ENCODE measurements around the gene MED26.
"Not testable (repeated sequence)": the region's sequence is repeated elsewhere in the genome, so short reads cannot be mapped to it uniquely, and the experiment has no call there.

MED26 gene

DNA sequence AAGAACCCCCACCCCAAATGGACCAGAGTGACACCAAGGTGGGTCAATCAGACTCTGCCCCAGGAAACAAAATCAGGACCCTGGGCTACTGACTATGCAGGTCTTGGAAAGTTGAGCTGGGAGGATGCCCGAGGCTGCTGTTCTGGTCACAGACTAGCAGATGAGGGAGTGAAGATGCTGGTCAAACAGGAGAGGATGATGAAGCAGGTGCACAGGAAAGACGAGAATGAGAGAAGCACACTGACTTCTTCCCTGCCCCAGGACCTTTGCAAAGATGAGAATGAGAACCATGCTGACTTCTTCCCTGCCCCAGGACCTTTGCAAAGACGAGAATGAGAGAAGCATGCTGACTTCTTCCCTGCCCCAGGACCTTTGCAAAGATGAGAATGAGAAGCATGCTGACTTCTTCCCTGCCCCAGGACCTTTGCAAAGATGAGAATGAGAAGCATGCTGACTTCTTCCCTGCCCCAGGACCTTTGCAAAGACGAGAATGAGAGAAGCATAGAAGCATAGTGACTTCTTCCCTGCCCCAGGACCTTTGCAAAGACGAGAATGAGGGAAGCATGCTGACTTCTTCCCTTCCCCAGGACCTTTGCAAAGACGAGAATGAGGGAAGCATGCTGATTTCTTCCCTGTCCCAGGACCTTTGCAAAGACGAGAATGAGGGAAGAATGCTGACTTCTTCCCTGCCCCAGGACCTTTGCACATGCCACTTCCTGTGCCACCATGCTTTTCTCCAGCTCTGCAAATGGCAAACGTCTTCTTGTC lies 23.6 kb upstream of the MED26 start:
- not testable (repeated sequence) for DNase-seq (ENCODE audit: low read depth in 1 of 2, low spot score in 1 of 2)

DNA sequence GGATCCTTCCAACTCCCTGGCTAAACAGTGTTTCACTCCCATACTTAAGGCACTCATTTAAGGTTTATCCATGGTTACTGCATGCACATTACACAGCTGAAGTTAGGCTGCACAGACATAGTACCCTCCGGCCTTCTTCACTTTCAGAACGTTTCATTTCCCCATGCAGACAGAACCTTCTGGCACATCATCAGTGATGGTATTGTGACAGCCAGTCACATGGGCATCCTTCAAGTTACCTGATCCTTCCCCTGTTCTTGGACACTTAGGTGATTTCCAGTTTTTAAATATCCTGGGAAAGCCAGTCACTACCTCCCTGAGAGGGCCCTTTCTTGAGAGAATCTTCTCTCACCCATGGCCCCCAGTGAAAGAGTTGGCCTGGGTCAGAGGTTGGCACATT lies 22.8 kb upstream of the MED26 start:
- DNase-seq (ENCODE audit: low read depth in 1 of 2, low spot score in 1 of 2) = no peak

DNA sequence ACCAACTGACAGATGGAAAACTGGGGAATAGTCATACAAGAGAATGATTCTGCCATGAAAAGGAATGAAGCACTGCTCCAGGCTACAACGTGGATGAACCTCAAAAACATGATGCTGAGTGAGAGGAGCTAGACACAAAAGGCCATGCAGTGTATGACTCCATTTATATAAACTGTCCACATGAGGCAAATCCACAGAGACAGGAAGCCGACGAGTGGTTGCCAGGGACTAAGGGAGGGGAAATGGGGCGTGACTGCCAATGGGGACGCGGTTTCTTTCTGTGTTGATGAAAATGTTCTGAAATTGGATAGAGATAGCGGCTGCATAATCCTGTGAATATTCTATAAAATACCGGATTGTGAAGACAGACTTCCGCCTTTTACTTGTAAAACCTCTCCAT lies 21.7 kb upstream of the MED26 start:
- DNase-seq (ENCODE audit: low read depth in 1 of 2, low spot score in 1 of 2) = no peak

DNA sequence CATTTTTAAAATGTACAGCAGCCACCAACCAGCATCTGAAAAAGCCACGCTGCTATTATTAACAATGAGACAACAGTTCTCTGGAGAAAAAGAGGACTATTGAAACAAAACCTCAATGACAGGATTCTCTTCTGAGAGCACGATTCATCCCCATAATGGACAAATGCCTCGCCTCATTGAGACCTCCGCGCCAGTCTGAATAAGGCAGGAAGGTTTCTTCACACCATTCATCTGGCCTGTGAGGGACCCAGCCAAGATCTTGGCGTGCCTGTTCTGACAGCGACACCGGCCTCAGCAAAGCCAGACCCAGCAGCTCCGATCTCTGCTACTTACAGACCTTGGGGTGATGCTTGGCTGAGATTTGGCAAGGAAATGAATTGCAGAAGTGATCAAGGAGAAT lies 17.1 kb upstream of the MED26 start:
- DNase-seq (ENCODE audit: low read depth in 1 of 2, low spot score in 1 of 2) = no peak

DNA sequence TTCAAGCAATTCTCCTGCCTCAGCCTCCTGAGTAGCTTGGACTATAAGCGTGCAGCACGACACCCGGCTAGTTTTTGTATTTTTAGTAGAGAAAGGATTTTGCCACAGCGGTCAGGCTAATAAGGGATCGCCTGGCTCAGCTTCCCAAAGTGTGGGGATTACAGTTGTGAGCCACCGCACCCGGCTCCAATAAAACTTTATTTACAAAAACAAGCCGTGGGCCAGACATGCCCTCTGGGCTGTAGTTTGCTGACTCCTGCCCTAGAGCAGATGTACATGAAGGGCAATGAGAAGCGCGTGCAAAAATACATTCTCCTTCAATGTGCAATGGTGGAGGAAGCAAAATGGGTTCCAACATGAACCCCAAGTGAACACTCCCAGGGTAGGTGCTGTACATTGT lies 13.7 kb upstream of the MED26 start:
- no peak for DNase-seq (ENCODE audit: low read depth in 1 of 2, low spot score in 1 of 2)

DNA sequence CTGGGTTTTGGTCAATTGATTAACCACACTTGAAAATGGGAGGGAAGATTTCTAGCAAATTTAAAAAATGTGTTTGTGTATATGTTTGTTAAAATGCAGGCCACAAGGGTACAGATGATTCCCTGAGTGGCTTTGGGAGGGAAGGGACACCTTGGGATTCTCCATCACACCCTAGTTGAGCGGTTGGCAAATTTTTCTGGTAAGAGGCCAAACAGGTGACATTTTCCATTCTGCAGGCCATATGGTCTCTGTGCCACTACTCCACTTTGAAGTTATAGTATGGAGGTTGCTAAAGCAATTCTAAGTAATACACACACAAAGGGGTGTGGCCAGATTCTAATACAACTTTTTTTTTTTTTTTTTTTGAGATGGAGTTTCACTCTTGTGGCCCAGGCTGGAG lies 12.9 kb upstream of the MED26 start:
- DNase-seq (ENCODE audit: low read depth in 1 of 2, low spot score in 1 of 2) = no peak

DNA sequence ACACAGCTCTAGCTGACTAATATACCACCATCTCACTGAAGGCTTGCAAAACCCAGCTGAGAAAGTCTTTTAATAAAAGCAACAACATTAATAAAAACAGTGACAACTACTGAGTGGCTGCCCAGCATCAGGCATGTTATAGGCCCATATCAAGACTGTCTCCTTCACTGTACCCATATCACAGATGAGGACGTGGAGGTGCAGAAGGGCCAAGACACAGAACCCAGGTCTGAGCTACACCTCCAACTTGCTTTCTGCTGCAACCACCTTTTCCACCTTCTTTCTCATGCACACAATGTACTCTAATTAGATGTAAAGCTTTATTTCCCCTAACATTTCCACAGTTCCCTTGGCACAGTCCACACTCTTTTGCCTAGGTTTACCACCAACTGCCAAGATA lies 10.7 kb upstream of the MED26 start:
- no peak for DNase-seq (ENCODE audit: low read depth in 1 of 2, low spot score in 1 of 2)

DNA sequence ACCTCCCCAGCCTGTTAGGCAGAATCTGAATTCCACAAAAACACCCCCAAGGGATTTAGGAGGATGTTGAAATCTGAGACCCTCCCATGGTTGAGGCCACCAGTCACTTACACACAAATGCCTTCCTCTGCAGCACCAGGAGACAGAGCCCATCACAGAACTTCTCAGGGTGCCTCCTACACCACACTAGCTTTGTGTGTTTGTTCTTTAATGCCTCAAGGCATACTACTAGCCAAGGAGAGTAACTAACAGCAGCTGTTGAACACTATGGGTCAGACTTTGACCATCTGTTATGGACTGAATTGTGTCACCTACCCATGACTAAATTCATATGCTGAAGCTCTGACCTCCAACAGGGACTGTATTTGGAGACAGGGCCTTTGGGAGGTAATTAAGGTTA lies 9.5 kb upstream of the MED26 start:
- DNase-seq (ENCODE audit: low read depth in 1 of 2, low spot score in 1 of 2) = no peak

DNA sequence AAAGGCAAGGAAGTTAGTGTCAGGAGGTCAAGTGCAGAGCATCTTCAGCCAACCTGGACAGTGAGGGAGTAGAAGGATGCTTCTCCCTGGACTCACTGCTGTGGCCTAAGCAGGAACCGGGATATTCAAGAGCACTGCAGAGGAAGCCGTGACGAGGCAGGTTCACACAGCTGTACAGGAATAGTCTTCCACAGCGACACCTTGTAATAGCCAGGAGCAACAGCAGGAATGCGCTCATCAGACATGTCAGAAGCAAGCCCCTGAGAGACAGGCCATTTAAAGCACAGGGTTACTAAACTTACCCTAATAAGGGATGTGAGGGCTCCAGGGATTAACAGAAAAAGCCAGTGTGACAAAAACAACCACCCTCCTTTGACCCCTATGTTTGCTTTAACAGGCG lies 3.5 kb upstream of the MED26 start:
- DNase-seq (ENCODE audit: low read depth in 1 of 2, low spot score in 1 of 2) = no peak

DNA sequence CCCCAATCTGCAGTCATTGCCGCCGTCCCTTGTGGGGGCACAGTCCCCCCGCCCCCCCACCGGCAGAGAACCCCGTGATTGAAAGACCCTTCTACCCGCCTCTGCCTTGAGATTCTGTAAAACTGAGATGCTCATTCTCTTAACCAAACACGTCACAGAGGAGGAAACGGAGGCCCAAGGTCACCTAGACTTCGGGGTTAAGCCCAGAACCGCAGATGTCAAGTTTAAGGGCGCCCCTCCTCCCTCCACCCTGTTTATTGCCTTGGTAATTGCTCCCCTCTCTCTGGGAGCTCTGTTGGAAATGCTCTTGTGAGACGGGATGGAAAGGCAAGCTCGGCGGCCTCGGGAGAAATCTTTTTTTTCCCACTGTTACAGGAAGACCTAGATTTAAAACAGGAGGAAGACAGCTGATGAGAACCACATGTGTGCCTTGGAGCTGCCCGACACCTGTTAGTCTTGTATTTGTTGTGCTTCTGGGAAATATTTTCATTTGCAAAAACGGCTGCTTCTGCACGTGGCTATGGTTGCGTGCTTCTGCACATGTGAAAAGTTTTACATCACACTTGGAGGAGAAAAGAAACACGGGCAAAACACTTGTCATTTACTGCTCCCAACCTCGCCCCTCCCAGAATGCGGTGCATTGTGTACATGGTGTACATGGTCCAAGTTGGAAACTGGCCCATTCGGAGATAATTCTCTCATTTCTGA lies 1.1 kb upstream of the MED26 start:
- no peak for DNase-seq (ENCODE audit: low read depth in 1 of 2, low spot score in 1 of 2)

DNA sequence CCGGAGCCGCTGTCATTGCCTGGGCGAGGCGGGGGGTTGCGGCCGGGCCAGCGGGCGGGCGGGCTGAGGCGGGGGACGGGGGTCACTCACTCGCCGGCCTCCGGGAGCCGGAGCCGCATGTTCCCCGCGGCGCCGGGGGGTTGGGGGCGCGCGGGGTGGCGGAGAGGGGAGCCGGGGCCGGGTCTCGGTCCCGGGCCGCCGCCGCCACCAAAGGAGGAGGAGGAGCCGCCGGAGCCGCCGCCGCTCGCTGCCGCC lies 149 bp downstream of the MED26 start:
- no peak for DNase-seq (ENCODE audit: low read depth in 1 of 2, low spot score in 1 of 2)

DNA sequence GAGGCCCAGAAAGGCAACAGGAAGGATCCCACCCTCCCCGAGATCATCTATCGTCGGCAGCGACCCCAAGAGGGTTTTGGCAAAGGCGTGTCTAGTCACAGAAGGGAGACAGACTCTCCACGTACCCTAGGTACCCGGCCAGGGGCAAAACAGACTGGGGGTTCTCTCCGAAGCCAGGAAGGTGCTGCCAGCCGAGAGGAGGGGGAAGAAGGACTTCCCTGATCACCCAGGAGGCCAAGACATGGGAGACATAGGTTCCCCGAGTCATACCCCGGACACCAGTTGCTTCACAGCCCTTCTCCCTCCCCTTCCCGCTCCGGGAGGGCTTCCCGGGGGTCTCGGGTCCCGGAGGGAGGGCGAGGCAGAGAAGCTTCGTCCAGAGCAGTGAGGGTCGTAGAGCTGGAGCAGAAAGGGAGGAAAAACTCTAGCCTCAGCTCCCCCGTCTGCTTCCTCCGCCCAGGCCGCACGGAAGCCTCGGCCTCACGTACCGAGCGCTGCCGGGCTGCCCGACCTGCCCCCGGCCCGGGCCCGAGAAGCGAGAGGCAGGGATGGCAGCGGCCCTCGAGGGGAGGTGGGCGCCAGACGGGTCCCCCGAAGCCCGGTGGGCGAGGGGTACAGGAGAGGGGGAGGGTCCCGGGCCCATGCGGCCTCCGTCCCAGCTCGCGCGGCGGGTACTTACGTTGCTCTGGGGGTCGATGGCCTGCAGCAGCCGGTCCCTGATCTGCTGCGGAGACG lies 644 bp downstream of the MED26 start:
- DNase-seq (ENCODE audit: low read depth in 1 of 2, low spot score in 1 of 2) = no peak

DNA sequence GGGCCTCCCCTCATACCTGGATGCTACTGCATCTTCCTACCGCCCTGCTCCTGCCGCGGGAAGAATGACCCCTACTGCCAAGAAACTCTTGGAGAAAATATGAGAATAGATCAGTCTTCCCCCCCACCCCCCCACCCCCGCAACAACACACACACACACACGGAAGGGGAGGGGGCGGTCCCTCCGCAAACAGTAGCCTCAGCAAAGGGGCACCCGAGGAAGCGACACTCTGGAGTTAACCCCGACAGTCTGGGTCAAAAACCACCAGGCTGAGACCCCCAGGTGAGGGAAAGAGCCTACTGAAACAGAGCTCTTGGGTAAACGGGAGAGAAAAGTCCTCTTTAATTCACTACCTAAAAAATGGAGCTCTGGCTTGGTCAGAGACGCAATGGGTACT lies 1.2 kb downstream of the MED26 start:
- DNase-seq (ENCODE audit: low read depth in 1 of 2, low spot score in 1 of 2) = no peak

DNA sequence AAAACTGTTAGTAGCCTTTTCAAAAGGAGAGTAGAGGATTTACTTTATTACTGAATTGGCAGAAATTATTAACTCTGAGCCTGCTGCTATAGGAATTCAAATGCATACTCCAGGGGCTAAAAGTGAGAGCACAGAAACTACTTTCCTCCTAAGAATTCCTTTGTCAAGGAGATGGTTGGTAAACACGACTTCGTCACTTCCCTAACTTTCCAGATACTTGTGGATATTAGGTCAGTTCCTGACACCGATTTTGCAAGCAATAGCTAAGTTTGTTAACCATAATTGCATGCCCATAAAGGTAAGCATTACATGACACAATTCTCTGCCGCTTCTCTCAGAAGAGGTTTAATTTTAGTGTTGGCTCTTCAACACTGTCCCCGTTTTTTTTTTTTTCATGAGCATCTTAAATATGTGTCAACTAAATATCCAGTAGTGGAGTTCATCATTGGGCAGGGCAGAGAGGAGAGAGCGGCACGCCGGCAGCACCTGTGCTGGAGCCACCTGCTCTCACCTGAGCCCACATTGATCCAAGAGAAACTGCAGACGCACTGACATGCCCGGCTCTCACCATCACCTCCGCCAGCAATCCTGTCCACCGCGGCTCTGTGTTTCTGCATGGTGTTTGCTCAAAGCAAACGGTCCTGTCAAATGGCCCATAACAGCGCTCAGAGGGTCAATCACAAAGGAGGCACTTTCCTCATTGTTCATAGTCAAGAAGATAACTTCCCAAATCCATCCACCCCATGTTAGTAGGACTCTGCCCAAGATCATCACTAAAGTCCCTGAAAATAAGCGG lies 2.6 kb downstream of the MED26 start:
- no peak for DNase-seq (ENCODE audit: low read depth in 1 of 2, low spot score in 1 of 2)

DNA sequence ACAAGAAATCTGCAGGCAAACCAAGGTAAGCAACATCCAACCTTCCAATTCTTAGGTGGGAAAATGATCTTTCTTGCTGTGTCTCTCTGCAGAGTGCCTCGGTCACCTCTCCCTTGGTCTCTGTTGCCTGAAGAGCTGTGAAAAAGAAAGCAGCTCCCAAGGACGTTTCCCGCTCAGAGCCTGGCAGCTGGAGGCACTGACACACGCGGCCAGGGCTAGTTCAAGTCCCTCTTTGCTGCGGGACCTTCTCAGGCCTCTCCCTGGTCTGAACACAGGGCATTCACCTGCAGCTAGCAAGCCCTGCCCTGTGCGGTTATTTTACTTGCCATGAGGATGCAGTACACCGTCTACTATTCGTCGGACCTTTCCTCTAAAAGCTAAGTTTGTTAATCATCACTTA lies 3.8 kb downstream of the MED26 start:
- DNase-seq (ENCODE audit: low read depth in 1 of 2, low spot score in 1 of 2) = no peak

DNA sequence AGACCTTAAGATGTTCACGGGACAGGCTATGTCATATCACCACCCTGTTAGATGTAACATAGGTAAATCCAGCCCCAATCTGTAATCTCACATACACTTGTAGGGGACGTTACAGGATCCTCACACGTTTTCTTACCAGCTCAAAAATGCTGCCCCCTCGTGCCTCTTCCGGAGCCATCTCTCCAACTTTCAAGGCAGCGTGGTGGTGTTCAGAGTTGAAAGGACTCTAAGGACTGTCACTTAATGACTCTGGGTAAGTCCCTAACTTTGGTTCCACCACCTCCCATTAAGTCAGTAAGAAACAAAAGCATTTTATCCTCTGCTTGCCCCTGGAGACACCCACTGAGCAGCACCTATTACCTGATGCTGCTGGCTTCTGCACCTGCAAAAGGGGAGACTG lies 4.4 kb downstream of the MED26 start:
- DNase-seq (ENCODE audit: low read depth in 1 of 2, low spot score in 1 of 2) = no peak

DNA sequence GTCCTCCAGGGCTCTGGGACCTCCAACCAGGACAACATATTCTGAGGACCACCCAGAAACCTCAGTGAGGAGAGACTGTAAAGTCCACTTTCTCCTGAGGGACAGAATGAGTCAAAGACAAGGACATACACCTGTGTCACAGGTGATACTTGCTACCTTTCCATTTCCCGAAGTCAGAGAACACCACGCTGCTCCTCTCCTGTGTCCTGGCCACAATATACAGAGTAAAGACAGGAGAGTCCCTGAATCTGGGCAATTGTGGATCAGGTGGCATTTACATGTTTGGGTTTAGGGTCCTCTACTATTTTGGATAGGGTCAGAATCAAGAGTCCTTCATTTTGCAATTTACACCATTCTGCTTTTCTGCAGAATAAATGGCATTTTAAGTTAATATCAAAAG lies 4.9 kb downstream of the MED26 start:
- no peak for DNase-seq (ENCODE audit: low read depth in 1 of 2, low spot score in 1 of 2)

DNA sequence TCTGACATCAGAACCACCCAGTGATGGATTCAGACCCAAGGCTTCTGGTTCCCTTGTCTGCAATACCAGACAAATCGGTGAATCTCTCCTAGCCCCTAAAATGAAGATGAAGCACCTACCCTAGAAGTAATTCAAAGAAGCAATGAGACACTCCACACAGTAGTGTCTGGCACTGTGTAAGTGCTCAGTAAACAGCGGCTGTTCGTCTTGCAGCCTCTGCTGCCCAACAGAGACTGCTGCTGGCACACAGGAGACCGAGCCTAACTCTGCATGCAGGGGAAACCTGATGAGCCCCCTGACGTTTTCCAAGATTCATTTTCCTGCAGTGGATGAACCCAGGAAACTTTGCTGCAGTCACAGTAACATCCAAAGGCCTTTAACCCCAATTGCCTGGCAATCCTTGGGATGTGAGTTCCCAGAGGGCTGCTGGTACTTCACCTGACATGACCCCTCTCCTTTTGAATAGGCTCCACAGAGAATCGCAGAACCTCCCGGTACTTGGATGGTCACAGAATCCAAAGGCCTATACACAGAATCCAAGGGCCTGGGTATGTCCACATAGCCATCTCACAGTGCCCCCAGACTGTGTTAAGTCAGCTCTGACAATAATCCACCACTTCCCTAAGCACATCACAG lies 6.7 kb downstream of the MED26 start:
- no peak for DNase-seq (ENCODE audit: low read depth in 1 of 2, low spot score in 1 of 2)

DNA sequence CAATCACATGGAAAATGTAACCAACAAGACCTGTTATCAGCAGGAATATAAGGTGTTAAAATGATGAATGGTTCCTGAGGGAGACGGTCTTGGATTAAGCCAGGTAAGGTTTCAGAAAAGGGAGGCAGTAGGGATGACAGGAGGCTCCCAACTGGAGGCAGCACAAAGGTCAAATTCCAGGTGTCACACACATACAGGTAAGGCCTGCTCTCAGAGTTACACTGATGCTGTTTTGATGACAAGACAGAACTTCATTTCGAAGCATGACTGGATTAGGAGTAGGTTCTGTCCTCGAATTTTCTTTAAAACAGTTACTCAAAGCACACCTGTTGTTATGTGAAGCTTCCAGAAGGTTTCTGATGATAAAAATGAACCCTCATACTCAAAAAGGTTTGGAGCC lies 7.4 kb downstream of the MED26 start:
- no peak for DNase-seq (ENCODE audit: low read depth in 1 of 2, low spot score in 1 of 2)

DNA sequence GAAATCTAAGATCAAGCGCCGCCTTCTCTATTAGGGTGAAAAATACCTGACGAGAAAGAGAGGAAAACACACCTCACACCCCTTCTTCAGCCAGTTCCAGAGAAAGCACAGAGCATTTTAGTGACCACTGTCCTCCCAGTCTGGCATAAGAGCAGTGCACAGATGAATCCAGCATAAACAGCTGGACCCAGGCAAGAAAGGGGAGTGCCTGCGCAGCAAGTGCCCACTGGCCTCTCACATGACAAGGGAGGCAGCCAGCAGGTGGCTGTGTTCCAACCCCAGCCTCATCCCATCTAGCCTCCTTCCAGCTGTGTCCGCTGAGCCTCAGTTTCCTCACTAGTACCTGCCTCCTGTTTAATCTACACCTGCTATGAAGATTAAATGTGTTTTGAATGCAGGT lies 8.0 kb downstream of the MED26 start:
- no peak for DNase-seq (ENCODE audit: low read depth in 1 of 2, low spot score in 1 of 2)

DNA sequence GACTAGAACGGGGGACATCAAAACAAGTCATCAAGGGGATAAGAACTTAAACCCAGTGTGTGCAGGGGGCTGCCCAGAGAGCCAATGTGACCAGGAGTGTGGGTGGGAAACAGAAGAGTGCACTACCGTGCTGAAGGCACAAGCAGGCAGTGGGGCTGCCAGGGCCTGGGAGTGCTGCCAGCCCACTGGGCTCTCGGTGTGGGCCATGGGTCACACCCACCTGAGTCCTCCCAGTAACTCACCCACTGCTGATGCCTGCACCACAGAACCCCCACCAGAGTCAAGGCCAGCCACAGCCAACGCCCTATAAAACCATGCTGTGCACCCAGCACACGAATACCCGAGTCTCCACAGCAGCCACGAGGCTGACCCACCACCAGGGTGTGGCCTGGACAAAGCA lies 8.5 kb downstream of the MED26 start:
- no peak for DNase-seq (ENCODE audit: low read depth in 1 of 2, low spot score in 1 of 2)

Measured in activated T-helper 1 cell treated with anti-CD3 and anti-CD28 coated beads, Interleukin-2, amount 50 U/mL, for 16 hours (primary cell).